ENCODE measurements around the gene TBX15.

TBX15 gene

GRCh38 chr1:118978914-118979701 is 9.0 kb downstream of the TBX15 start:
- no peak for TF ChIP-seq CTCF (IDR thresholded peaks at IDR 0.05; ENCODE audit: extremely low read depth, missing control alignments)

GRCh38 chr1:118977600-118977999 is 10.5 kb downstream of the TBX15 start:
- no peak for TF ChIP-seq CTCF (IDR thresholded peaks at IDR 0.05; ENCODE audit: extremely low read depth, missing control alignments)
- DNase-seq (ENCODE audit: low spot score), result no peak

More at GRCh38 chr1:118978914-118979701, 9.0 kb downstream of the TBX15 start:
- DNase-seq (ENCODE audit: low spot score), result no peak

GRCh38 chr1:118974661-118975060 is 13.5 kb downstream of the TBX15 start:
- TF ChIP-seq CTCF (IDR thresholded peaks at IDR 0.05; ENCODE audit: extremely low read depth, missing control alignments), result no peak
- DNase-seq (ENCODE audit: low spot score), result no peak

GRCh38 chr1:118973531-118974137 is 14.5 kb downstream of the TBX15 start:
- TF ChIP-seq CTCF (IDR thresholded peaks at IDR 0.05; ENCODE audit: extremely low read depth, missing control alignments), result no peak
- no peak for DNase-seq (ENCODE audit: low spot score)

GRCh38 chr1:118973032-118973431 is 15.1 kb downstream of the TBX15 start:
- DNase-seq (ENCODE audit: low spot score), result no peak
- no peak for TF ChIP-seq CTCF (IDR thresholded peaks at IDR 0.05; ENCODE audit: extremely low read depth, missing control alignments)

GRCh38 chr1:118970451-118970850 is 17.7 kb downstream of the TBX15 start:
- TF ChIP-seq CTCF (IDR thresholded peaks at IDR 0.05; ENCODE audit: extremely low read depth, missing control alignments), result no peak
- no peak for DNase-seq (ENCODE audit: low spot score)
